Duodenal mucosa (tissue), 2 donors: ENCODE data around the gene MEGF6.

ENCODE experiments used
- H3K27ac ChIP-seq: one replicate; pipeline ENCODE4 v1.7.0; 2013; ENCODE audit warnings: low read depth, low read length
- H3K27me3 ChIP-seq, 2 donors: one replicate each; pipeline ENCODE4 v1.7.0; 2013; ENCODE audit warnings: low read length in 2 of 2, control low read depth in 1 of 2; ENCODE audit not compliant: insufficient read depth in 2 of 2, control insufficient read depth in 1 of 2
- H3K36me3 ChIP-seq, 2 donors: one replicate each; pipeline ENCODE4 v1.7.0; 2013; ENCODE audit warnings: low read length in 2 of 2, control low read depth in 1 of 2; ENCODE audit not compliant: insufficient read depth in 2 of 2, control insufficient read depth in 1 of 2
- H3K4me1 ChIP-seq, 2 donors: one replicate each; pipeline ENCODE4 v1.7.0; 2013; ENCODE audit warnings: low read length in 2 of 2, control low read depth in 1 of 2; ENCODE audit not compliant: insufficient read depth in 2 of 2, control insufficient read depth in 1 of 2
- H3K4me3 ChIP-seq, 2 donors: one replicate each; pipeline ENCODE4 v1.7.0; 2013; ENCODE audit warnings: low read length in 2 of 2, low read depth in 1 of 2
- H3K9ac ChIP-seq, 2 donors: one replicate each; pipeline ENCODE4 v1.7.0; 2013; ENCODE audit warnings: low read length in 2 of 2, low read depth in 1 of 2
- H3K9me3 ChIP-seq, 2 donors: one replicate each; pipeline ENCODE4 v1.7.0; 2013; ENCODE audit warnings: low read length in 2 of 2, control low read depth in 1 of 2; ENCODE audit not compliant: control insufficient read depth in 1 of 2

Gene MEGF6

GRCh38 chr1:3464649-3465025, 146.7 kb downstream of the MEGF6 start:
- peaks cover 14 to 18% of the 10 kb centered on the region in 2 donors for H3K4me1 ChIP-seq
- H3K27ac ChIP-seq = no peak overlapping the region
- H3K9me3 ChIP-seq = no peaks in the 10 kb centered on the region
- H3K36me3 ChIP-seq = peaks cover 0 to 30% of the 10 kb centered on the region in 2 donors
- H3K27me3 ChIP-seq = no peaks in the 10 kb centered on the region
- no peak overlapping the region for H3K4me3 ChIP-seq
- no peak overlapping the region for H3K9ac ChIP-seq

GRCh38 chr1:3463891-3464648, 147.2 kb downstream of the MEGF6 start:
- no peaks in the 10 kb centered on the region for H3K27me3 ChIP-seq
- no peaks in the 10 kb centered on the region for H3K9me3 ChIP-seq
- H3K36me3 ChIP-seq = peaks cover 0 to 25% of the 10 kb centered on the region in 2 donors
- H3K4me3 ChIP-seq = no peak overlapping the region
- H3K27ac ChIP-seq = no peak overlapping the region
- peaks cover 20 to 23% of the 10 kb centered on the region in 2 donors for H3K4me1 ChIP-seq
- H3K9ac ChIP-seq = no peak overlapping the region

- H3K27me3 ChIP-seq = no peaks in the 10 kb centered on the region
- no peaks in the 10 kb centered on the region for H3K9me3 ChIP-seq
- peaks cover 0 to 20% of the 10 kb centered on the region in 2 donors for H3K36me3 ChIP-seq
- peaks cover 26 to 30% of the 10 kb centered on the region in 2 donors for H3K4me1 ChIP-seq
- no peak overlapping the region for H3K9ac ChIP-seq
- no peak overlapping the region for H3K27ac ChIP-seq
- H3K4me3 ChIP-seq = no peak overlapping the region
Measured at GRCh38 chr1:3463408-3463863, 147.9 kb downstream of the MEGF6 start.

GRCh38 chr1:3463013-3463385, 148.3 kb downstream of the MEGF6 start:
- no peak overlapping the region for H3K4me3 ChIP-seq
- no peak overlapping the region for H3K27ac ChIP-seq
- peaks cover 0 to 20% of the 10 kb centered on the region in 2 donors for H3K36me3 ChIP-seq
- H3K4me1 ChIP-seq = peaks cover 31 to 34% of the 10 kb centered on the region in 2 donors
- no peaks in the 10 kb centered on the region for H3K9me3 ChIP-seq
- H3K9ac ChIP-seq = no peak overlapping the region
- no peaks in the 10 kb centered on the region for H3K27me3 ChIP-seq

GRCh38 chr1:3462356-3463012, 148.8 kb downstream of the MEGF6 start:
- no peak overlapping the region for H3K4me3 ChIP-seq
- no peak overlapping the region for H3K9ac ChIP-seq
- peaks cover 36 to 39% of the 10 kb centered on the region in 2 donors for H3K4me1 ChIP-seq
- H3K27me3 ChIP-seq = no peaks in the 10 kb centered on the region
- H3K36me3 ChIP-seq = peaks cover 0 to 20% of the 10 kb centered on the region in 2 donors
- H3K27ac ChIP-seq = no peak overlapping the region
- no peaks in the 10 kb centered on the region for H3K9me3 ChIP-seq

- H3K27me3 ChIP-seq = no peaks in the 10 kb centered on the region
- peaks cover 42 to 45% of the 10 kb centered on the region in 2 donors for H3K4me1 ChIP-seq
- no peaks in the 10 kb centered on the region for H3K9me3 ChIP-seq
- H3K27ac ChIP-seq = no peak overlapping the region
- no peak overlapping the region for H3K9ac ChIP-seq
- H3K36me3 ChIP-seq = peaks cover 0 to 20% of the 10 kb centered on the region in 2 donors
- H3K4me3 ChIP-seq = no peak overlapping the region
Measured at GRCh38 chr1:3461934-3462275, 149.4 kb downstream of the MEGF6 start.

- H3K4me1 ChIP-seq = peaks cover 46 to 50% of the 10 kb centered on the region in 2 donors
- no peak overlapping the region for H3K4me3 ChIP-seq
- H3K27me3 ChIP-seq = no peaks in the 10 kb centered on the region
- H3K36me3 ChIP-seq = peaks cover 0 to 20% of the 10 kb centered on the region in 2 donors
- H3K27ac ChIP-seq = peak overlapping the region; percentile 75
- no peaks in the 10 kb centered on the region for H3K9me3 ChIP-seq
- peak overlapping the region; percentile 25 to 71 for H3K9ac ChIP-seq
Measured at GRCh38 chr1:3461238-3461933, 149.9 kb downstream of the MEGF6 start.

- no peaks in the 10 kb centered on the region for H3K9me3 ChIP-seq
- H3K27me3 ChIP-seq = no peaks in the 10 kb centered on the region
Measured at GRCh38 chr1:3460672-3461131, 150.6 kb downstream of the MEGF6 start.

GRCh38 chr1:3459940-3460671, 151.2 kb downstream of the MEGF6 start:
- H3K27ac ChIP-seq = peak overlapping the region; percentile 75

More at GRCh38 chr1:3460672-3461131, 150.6 kb downstream of the MEGF6 start:
- Histone ChIP-seq H3K27ac (peak overlapping the region; percentile 75), H3K9ac (peak overlapping the region; percentile 56 to 71), H3K36me3 (peaks cover 0 to 20% of the 10 kb centered on the region in 2 donors), H3K4me1 (peaks cover 53 to 57% of the 10 kb centered on the region in 2 donors), H3K4me3 (peak overlapping the region in 1 of 2 donors; percentile 46)

More at GRCh38 chr1:3459940-3460671, 151.2 kb downstream of the MEGF6 start:
- no peaks in the 10 kb centered on the region for H3K9me3 ChIP-seq
- H3K9ac ChIP-seq = peak overlapping the region; percentile 56 to 71
- H3K36me3 ChIP-seq = peaks cover 0 to 20% of the 10 kb centered on the region in 2 donors
- peaks cover 57 to 59% of the 10 kb centered on the region in 2 donors for H3K4me1 ChIP-seq
- peak overlapping the region in 1 of 2 donors; percentile 46 for H3K4me3 ChIP-seq
- H3K27me3 ChIP-seq = no peaks in the 10 kb centered on the region
